ENCODE data around the gene SLC1A2.

Gene SLC1A2

GRCh38 chr11:35237351-35237750, 182.0 kb downstream of the SLC1A2 start:
- no peak for TF ChIP-seq CTCF (conservative IDR thresholded peaks at IDR 0.05; ENCODE audit: low read depth, low read length)
- DNase-seq (ENCODE audit: low read depth) = no peak
- no peak overlapping the region for H3K4me3 ChIP-seq (ENCODE audit: low read length)

GRCh38 chr11:35236667-35237003, 182.7 kb downstream of the SLC1A2 start:
- no peak for DNase-seq (ENCODE audit: low read depth)
- H3K4me3 ChIP-seq (ENCODE audit: low read length) = no peak overlapping the region
- TF ChIP-seq CTCF (conservative IDR thresholded peaks at IDR 0.05; ENCODE audit: low read depth, low read length) = no peak

GRCh38 chr11:35235936-35236666, 183.3 kb downstream of the SLC1A2 start:
- TF ChIP-seq CTCF (conservative IDR thresholded peaks at IDR 0.05; ENCODE audit: low read depth, low read length) = no peak
- no peak overlapping the region for H3K4me3 ChIP-seq (ENCODE audit: low read length)
- DNase-seq (ENCODE audit: low read depth) = no peak

- TF ChIP-seq CTCF (conservative IDR thresholded peaks at IDR 0.05; ENCODE audit: low read depth, low read length) = no peak
- H3K4me3 ChIP-seq (ENCODE audit: low read length) = no peak overlapping the region
- DNase-seq (ENCODE audit: low read depth) = no peak
Observed at GRCh38 chr11:35235498-35235897, 183.9 kb downstream of the SLC1A2 start.

- no peak for TF ChIP-seq CTCF (conservative IDR thresholded peaks at IDR 0.05; ENCODE audit: low read depth, low read length)
- no peak for DNase-seq (ENCODE audit: low read depth)
- H3K4me3 ChIP-seq (ENCODE audit: low read length) = no peak overlapping the region
Observed at GRCh38 chr11:35235157-35235468, 184.2 kb downstream of the SLC1A2 start.

GRCh38 chr11:35234460-35235156, 184.8 kb downstream of the SLC1A2 start:
- H3K4me3 ChIP-seq (ENCODE audit: low read length) = no peak overlapping the region
- DNase-seq (ENCODE audit: low read depth) = no peak
- no peak for TF ChIP-seq CTCF (conservative IDR thresholded peaks at IDR 0.05; ENCODE audit: low read depth, low read length)

- no peak overlapping the region for H3K4me3 ChIP-seq (ENCODE audit: low read length)
- DNase-seq (ENCODE audit: low read depth) = no peak
- no peak for TF ChIP-seq CTCF (conservative IDR thresholded peaks at IDR 0.05; ENCODE audit: low read depth, low read length)
Observed at GRCh38 chr11:35233518-35233917, 185.8 kb downstream of the SLC1A2 start.
